ENCODE results near the gene EBLN2.

Gene EBLN2

DNA sequence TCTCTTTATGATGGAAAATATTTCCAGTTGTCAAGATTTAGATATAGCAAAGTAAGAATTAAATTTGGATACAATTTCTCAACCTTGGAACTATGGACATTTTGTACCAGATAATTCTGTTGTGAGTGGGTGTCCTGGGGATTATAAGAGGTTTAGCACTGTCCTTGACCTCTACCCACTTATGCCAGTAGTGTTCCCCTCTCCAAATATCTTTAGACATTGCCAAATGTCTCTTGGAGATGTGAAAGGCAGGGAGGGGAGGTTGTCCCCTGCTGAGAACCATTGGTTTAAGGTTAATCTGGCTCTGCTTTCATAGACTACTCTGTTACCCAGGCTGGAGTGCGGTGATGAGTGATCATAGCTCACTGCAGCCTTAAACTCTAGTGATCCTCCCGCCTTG, at the start of gene EBLN2:
EBLN2 (plus strand) TSS at position 244 of the 400 bp plus-strand sequence. CDS start 423 bp downstream, outside the sequence.
- DNase-seq (ENCODE audit: low read depth), result no peak

GRCh38 chr3:73018298-73018697, 43.2 kb upstream of the EBLN2 start:
- no peak for DNase-seq (ENCODE audit: low read depth)

GRCh38 chr3:73018790-73019441, 42.5 kb upstream of the EBLN2 start:
- DNase-seq (ENCODE audit: low read depth), result no peak

DNA sequence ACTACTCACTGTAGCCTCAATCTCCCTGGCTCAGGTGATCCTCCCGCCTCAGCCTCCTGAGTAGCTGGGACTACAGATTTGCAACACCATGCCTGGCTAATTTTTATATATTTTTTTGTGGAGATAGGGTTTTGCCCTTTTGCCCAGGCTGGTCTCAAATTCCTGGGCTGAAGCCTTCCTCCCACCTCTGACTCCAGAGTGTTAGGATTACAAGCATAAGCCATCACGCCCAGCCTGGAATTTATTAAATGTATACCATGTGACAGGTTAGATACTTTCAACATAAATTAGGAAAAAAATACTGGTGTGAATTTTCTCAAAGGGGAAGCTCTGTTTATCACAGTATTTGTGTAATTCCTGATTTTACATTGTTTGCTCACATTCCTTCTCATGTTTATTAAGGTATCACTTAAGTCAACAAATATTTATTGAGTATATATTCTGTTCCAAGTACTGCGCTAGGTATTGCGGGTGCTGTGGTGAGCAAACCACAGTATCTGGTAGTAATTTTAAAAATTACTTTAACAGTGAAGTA, 40.1 kb upstream of the EBLN2 start:
- no peak for DNase-seq (ENCODE audit: low read depth)

DNA sequence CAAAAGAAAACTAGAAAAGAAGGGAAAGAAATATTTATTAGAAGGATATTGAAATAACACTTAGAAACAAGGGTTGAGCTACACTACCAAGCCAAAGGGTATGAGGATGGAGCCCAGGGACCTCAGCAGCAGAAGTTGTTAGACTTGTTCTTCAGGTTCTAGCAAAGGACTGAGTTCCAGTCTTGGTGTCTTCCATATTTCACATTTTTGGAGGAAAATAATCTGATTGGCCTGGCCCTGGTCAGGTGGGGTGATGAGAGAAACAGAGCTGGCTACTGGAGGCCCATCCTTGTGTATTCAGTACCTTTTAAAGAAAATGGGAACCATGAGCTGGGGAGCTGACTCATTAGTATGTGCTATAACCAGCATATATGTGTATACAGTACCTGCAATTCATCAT, 36.6 kb upstream of the EBLN2 start:
- no peak for DNase-seq (ENCODE audit: low read depth)

GRCh38 chr3:73026111-73026759, 35.2 kb upstream of the EBLN2 start:
- DNase-seq (ENCODE audit: low read depth), result no peak

DNA sequence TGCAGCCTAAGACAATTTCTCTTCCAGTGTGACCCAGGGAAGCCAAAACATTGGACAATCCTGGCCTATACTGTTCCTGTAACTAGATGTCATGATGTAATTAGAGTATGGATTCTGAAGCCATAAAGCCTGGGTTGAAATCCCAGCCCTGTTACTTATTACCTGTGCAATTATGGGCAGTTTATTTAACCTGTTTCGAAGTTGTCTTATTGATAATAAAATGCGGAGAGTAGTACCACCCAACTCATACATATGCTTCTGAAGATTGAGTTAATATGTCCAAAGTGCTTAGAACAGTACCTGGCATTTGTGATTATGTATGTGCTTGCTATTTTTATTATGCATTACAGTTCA, 34.7 kb upstream of the EBLN2 start:
- DNase-seq (ENCODE audit: low read depth), result no peak

- DNase-seq (ENCODE audit: low read depth), result no peak
Observed at GRCh38 chr3:73028803-73029202, 32.7 kb upstream of the EBLN2 start.

DNA sequence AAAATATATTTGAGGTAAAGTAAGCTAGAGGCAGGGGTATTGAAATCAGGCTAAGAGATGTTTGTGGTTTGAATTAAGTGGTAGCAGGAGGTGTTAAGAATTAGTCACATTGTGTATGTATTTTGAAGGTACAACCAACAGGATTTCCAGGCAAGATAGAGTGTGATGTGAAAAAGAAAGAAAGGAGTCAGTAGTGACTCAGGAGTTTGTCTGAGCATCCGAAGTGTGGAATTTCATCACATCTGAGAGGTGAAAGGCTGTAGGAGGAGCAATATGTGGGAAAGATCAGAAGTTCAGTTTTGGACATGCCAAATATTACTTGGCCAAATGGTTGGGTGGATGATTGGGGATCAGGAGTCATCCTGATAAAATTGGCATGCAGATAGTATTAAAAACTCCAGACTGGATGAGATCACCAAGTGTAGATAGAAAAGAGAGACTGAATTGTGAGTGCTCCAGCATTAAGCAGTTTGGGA, 32.1 kb upstream of the EBLN2 start:
- no peak for DNase-seq (ENCODE audit: low read depth)

DNA sequence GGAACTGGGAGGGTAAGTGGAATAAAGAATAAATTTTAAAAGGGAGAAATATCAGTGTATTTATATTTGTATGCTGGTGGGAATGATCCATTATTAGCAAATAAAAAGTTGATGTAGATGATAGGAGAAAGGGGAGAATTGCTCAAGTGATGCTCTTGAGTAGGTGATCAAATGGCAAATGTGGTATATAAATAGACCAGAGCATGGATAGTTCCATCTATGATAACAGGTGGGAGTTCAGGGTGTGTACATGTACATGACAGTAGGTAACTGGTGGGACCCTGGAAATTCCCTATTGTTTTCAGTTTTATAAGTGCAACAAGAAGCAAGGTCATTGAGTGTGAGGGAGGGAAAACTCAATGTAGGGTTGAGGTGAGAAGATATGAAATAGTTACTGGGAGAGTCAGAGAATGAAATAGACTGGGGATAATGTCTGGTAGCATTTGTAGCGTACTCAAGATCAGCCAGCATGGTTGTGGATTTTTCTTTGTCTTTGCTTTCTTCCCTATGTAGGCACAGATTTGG, 31.3 kb upstream of the EBLN2 start:
- DNase-seq (ENCODE audit: low read depth), result no peak

DNA sequence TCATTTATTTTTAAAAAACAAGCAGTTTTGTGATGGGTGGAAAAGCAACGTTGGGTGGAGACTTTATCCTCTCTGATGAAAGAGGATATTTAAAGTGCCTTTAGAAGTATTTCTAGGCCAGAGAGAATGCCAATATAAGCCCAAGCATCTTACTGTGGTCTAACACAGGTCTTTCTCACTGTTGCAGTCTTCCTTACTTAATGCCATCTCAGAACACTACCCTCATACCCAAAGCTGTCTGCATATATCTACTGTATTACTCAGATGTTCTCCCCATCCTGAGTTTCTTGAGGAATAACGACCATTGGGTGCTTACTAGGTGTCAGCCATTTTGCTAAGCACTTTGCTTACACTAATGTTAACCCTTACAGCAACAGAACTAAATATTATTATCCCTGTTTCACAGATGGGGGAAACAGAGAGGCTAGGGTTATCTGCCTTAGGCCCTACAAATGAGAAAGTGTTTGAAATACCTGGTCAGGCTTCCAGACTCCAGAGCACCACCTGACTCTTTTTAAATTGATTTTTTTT, 29.8 kb upstream of the EBLN2 start:
- DNase-seq (ENCODE audit: low read depth), result no peak

GRCh38 chr3:73036694-73037591, 24.5 kb upstream of the EBLN2 start:
- DNase-seq (ENCODE audit: low read depth), result no peak

DNA sequence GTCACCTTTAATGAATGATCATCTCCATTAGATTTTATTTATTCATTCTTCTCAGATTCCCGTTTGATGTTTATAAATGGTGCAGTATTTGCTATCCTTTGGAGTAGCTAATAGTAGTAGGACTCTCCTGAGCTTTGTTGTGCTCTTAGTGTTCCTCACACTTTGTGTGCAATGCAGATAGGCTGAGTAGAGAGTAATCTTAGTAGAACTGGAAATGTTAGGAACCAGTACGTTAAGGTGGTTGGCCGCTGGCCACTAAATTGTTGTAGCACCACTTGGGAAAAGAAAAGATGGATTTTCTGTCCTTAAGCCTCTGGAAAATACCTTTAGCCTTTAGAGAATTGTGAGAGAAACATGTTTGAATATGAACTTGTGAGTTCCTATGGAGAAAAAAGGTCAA, 19.9 kb upstream of the EBLN2 start:
- no peak for DNase-seq (ENCODE audit: low read depth)

- DNase-seq (ENCODE audit: low read depth), result no peak
Observed at GRCh38 chr3:73043414-73043813, 18.0 kb upstream of the EBLN2 start.

DNA sequence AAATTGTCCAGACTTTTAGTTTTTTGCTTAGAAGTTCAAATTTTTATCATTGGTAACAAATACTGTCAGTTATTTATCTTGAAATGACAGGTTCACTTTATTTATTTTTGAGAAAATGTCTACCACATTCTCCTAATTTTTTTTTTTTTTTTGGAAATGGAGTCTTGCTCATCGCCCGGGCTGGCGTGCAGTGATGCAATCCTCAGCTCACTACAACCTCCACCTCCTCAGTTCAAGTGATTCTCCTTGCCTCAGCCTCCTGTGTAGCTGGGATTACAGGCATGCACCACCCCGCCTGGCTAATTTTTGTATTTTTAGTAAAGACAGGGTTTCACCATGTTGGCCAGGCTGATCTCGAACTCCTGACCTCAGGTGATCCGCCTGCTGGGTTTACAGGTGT, 16.1 kb upstream of the EBLN2 start:
- DNase-seq (ENCODE audit: low read depth), result no peak

DNA sequence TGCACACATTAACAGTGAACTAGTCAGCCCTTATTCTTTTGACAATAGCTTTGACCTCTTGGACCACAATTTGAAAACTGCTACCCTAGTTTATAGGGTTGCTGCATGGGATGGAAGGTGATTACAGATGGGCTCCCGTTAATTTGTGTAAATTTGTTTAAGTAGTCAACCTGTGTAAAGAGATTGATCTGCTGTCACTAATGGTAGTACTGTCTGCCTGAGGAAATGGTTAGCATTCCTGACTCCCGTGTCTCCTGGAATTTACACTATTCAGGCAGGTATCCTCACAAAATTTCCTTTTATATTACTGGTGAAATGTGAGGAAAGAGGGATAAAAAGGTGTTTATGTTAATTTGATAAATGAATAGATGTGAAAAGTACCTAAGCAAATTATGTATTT, 15.3 kb upstream of the EBLN2 start:
- DNase-seq (ENCODE audit: low read depth), result no peak

DNA sequence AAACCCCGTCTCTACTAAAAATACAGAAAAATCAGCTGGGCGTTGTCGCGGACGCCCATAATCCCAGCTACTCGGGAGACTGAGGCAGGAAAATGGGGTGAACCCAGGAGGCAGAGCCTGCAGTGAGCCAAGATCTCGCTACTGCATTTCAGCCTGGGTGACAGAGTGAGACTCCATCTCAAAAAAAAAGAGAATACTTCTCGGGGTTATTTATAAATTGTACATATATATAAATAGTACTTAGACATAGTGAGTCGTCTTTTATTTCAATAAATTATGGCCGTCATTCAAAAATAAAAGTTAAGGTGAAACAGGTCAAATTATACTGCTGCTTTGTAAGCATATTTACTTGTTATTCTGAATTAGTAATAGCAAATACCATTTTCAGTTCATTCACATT, 12.1 kb upstream of the EBLN2 start:
- no peak for DNase-seq (ENCODE audit: low read depth)

- no peak for DNase-seq (ENCODE audit: low read depth)
Observed at GRCh38 chr3:73052857-73053256, 8.6 kb upstream of the EBLN2 start.

DNA sequence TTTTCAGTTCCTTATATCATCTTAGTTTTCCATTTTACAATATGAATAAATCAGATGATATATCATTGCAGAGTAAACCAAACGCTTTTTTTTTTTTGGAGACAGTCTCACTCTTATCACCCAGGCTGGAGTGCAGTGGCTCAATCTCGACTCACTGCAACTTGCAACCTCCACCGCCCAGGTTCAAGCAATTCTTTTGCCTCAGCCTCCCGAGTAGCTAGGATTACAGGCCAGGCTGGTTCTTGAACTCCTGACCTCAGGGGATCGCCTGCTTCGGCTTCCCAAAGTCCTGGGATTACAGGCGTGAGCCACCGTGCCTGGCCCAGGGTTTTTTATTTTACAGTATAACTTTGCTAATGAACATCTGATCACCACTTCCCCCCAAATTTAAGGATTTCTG, 5.9 kb upstream of the EBLN2 start:
- no peak for DNase-seq (ENCODE audit: low read depth)

- no peak for DNase-seq (ENCODE audit: low read depth)
Observed at GRCh38 chr3:73056014-73056844, 5.2 kb upstream of the EBLN2 start.

- no peak for DNase-seq (ENCODE audit: low read depth)
Observed at GRCh38 chr3:73056845-73057150, 4.7 kb upstream of the EBLN2 start.
